Measurements from ENCODE around the gene PSMD1.
"Not testable (repeated sequence)": the region's sequence is repeated elsewhere in the genome, so short reads cannot be mapped to it uniquely, and the experiment has no call there.

PSMD1 gene

DNA sequence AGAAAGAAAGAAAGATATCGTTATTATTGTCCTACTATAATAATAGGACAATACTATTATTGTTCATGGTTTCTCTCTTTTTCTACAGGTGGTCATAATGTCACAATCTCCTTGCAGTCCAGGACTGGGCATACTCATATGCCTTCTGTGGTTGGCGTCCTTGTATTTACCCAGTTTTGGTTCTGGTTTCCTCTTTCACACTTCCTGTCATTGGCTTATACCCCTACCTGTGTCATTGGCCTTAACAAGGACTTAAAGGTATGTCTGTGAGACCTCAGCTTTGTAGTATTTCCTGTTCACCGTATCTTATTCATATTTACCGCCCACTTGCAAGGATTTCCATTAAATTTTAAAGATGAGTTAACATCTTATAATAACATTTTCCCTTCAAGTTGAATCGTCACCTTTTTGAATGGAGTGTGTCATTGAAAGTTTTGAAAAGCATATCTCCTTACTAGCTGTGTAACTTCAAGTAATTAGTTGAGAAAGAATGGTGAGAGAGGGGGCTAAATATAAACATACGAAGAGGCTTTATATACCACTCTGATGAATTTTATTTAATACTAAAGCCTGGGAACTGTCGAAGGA is 104.7 kb downstream of the PSMD1 start:
- DNase-seq (ENCODE audit: low read depth): no peak

DNA sequence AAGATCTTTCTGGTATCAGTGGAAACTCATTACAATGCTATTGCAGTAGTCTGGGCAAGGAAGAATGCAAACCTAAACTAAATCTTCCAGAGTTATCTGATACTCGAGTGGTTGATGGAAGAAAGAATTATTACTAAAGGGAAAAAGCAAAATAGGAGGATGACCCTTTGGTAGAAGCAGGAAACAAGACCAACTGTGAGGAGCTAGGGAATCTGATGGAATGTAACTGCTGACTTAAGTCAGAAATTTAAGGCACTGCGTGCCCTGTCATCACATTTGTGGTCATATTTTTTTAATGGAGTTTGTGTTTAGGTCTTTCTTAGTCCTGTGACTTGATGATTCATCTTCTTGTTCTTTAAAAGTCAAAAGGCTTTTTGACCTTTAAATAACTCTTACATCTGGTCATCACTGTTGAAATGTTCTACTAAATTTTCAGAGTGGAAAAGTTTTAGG is 105.2 kb downstream of the PSMD1 start:
- no peak for DNase-seq (ENCODE audit: low read depth)

DNA sequence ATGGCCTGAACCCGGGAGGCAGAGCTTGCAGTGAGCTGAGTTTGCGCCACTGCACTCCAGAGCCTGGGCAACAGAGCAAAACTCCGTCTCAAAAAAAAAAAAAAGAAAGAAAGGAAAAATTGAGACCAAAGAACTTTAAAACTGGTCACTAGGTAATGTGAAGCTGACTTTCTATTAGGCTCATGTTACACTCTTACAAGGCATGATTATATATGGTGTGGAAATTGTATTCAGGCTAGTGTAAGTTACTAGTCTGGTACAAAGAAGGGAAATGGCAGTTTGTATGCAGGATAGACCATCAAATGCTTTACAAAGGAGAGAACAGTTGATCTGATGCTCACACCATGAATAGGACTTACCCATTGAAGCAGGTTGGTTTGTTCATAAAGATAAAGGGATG is 106.3 kb downstream of the PSMD1 start:
- no peak for DNase-seq (ENCODE audit: low read depth)

DNA sequence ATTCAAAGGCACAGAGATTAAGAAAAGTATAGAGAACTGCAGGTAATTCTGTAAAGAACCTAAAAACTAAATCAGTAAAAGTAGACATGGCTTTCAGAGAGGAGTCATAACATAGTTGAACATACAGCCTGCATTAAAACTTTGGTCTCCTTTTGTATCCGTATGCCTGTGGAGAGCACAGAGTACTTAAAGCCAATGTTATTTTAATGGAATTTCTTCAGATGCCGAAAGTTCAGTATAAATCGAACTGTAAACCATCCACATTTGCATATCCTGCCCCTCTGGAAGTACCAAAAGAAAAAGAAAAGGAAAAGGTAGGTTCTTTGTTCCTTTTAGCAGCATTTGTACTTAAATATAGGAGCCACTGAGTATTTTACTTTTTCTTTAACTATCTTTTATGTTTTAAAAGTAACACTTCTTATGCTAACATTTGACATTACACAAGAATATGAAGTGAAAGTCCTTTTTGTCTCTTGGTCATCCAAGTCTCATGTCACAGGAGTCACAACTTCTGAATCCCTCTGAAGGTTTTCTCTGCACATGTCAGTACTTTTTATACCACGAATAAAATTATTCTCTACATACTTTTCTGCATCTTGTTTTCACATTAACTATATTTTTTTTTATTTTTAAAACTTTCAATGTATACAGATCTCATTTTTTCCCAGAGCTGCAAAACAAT is 106.9 kb downstream of the PSMD1 start:
- DNase-seq (ENCODE audit: low read depth): no peak

DNA sequence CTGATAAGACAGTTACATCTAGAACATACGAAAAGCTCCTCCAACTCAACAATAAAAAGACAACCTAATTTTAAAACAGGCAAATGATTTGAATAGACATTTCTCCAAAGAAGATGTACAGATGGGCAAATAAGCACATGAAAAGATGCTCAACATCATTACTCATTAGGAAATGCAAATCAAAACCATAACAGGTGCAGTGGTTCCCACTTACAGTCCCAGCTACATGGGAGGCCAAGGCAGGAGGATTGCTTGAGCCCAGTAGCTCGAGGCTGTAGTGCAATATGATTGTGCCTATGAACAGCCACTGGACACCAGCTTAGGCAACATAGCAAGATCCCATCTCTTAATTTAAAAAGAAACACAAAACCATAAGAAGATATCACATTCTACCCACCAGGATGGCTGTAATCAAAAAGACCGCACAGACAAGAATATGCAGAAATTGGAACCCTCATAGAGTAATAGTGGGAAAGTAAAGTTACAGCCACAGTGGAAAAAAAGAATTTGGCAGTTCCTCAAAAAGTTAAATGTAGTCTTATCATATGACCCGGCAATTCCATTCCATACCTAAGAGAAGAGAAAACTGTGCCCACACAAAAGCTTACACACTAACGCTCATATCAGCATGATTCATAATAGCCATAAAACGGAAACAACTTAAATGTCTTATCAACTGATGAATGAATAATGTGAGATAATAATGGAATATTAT is 111.2 kb downstream of the PSMD1 start:
- no peak for DNase-seq (ENCODE audit: low read depth)

DNA sequence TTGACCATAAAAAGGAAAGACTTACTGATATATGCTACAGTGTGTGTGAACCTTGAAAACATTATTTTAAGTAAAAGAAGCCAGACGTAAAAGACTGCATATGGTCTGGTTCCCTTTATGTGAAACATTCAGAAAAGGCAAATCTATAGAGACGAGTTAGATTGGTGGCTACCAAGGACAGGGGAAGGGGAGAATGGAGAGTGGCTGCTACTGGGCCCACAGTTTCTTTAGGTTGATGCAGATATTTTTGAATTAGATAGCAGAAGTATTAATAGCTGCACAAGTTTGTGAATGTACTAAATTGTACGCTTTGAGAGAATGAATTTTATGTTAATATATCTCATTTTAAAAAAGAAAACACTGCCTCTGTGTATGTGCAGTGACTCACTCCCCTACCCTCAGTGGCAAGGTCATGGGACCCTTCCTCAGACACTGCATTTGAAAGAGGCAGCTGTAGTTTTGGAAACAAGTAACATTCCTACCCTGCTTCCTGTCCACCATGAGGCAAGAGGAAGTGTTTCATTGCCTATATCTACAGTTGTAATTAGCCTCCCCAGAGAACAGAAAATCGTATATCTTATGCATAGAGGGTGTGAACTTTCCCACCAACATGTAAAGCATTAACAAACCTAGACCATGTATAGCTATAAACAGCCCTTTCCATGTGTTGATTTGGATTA is 111.9 kb downstream of the PSMD1 start:
- DNase-seq (ENCODE audit: low read depth): no peak

DNA sequence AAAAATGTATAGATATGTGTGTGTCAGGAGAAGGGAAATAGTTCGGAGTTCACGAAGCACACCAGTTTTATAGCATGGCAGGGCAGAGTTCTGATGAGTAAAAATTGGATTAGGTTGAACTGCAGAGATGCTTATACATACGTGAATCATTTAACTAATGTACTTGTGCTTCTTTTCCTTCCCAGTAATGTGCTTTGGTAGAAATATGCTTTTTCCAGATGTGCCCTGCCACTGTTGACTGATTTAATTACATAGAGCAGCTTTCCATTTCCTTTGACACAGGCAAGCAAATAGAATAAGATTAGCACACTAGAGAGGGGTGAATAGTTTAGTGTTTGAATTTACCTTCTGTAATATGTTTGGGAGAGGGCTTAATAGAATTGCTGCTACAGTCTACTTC is 112.8 kb downstream of the PSMD1 start:
- DNase-seq (ENCODE audit: low read depth): no peak

DNA sequence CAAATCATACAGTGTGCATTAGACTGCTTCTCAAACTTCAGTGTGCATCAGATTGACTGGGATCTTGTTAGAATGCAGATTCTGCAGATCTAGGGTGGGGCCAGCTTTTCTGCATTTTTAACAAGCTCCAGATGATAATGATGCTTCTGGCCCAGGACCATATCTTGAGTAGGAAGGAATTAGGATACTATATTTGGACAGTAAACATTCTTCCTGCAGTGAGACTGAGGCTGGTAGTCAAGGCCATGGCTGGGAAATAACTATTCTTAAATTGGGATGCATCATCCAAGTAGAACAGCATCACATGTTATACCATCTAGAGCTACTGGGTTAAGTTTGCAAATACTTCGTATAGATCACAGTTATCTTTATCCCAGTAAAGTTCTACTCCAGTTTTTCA is 113.4 kb downstream of the PSMD1 start:
- no peak for DNase-seq (ENCODE audit: low read depth)

DNA sequence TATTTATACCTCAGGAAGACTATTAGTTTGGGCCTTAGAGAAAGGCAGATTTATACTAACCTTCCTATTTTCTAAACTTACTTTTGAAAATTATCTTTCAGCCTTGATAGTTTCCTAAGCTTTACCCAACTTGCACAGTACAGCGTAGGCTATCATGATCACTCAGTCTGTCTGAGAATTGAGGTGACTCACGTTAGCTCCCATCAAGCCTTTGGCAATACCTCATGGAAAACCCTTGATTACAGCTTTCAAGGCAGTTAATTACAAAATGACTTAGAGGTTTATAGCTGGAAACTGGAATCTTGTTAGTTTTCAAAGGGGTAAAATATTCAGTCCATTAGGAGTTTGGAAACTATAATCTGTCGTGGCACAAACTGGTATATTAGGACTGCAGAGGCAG is 115.4 kb downstream of the PSMD1 start:
- no peak for DNase-seq (ENCODE audit: low read depth)

DNA sequence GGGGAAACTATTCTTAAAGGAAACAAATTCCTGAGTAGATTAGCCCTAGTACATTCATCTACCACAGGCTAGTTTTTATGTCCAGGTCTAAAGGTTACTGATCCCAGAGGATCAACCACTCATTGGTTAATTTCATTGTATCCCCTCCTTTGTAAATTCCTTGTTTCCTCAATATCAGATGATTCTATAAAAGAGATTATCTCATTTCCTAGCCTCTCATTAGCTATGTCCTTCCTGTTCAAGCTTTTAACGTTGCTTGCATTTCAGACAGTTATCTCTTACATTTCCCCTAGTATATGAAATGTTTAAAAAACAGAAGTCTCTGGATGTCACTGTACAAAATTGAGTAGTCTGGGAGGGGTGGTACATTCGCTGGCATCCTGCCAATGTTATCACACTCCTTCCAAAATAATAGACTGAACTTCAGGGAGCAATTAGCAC is 117.6 kb downstream of the PSMD1 start:
- no peak for DNase-seq (ENCODE audit: low read depth)

DNA sequence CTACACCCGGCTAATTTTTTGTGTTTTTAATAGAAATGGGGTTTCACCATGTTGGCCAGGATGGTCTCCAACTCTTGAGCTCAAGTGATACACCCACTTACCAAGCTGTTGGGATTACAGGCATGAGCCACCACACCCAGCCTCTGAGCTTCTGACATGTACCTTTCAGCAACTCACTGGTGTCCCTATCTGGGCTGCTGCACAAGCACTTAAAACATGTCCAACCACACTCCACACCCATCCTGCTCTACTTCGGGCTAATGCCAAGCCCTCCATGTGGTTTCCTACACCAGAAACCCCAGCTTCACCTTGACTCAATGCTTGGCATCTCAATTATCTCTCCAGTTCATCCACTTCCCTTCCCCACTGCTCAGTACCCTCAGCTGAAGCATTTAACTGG is 119.4 kb downstream of the PSMD1 start:
- DNase-seq (ENCODE audit: low read depth): no peak

DNA sequence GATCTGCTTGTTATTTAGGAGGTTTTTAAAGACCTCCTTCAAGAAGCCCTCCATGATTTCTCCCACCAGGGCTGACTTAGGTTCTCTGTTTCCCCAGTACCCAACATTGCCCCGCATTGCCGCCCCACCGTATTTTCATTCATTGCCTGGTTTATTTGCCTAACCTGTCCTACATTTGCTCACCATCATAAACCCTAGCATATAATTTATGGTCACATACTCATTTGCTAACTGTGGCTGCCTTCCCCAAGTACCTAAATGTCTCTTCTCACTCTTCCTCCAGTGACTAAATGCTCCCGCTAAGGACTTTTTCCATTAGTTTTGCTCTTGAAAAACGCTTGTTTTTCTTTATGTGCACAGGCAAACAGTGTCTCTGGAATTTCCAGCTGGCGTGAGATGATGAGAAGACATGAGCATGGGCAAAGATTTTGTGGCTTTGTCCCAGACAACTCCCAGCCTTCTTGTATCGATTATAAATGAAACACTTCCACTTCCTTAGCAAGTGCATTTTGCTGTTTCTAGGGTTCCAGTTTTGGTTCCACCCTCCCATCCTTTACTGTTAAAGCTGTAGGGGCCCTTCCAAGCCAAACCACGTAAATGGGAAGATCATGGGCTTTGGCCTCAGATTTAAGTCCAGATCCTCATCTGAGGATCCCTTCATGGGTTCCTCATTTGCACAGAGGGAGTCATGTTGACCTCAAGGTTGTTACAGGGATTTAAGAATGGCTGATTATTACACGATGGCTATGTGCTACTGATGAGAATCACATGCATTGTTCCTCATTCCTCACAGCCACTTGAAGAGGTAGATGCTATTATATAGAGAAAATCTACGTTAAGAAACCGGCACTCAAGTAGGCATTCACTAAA is 120.7 kb downstream of the PSMD1 start:
- DNase-seq (ENCODE audit: low read depth): no peak

DNA sequence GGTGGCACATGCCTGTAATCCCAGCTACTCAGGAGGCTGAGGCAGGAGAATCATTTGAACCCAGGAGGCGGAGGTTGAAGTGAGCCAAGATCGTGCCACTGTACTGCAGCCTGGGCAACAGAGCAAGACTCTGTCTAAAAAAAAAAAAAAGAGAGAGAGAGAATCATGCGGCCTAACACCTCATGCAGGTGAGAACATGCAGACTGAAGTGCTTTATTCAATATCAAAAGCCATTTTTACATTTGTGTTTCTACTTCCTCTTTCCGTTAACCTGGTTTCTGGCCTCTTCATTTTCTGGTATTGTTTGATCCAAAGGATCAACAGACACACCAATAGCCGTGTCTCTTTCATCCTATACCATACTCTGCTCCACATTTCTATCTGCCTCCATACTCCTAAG is 122.1 kb downstream of the PSMD1 start:
- not testable (repeated sequence) for DNase-seq (ENCODE audit: low read depth)

DNA sequence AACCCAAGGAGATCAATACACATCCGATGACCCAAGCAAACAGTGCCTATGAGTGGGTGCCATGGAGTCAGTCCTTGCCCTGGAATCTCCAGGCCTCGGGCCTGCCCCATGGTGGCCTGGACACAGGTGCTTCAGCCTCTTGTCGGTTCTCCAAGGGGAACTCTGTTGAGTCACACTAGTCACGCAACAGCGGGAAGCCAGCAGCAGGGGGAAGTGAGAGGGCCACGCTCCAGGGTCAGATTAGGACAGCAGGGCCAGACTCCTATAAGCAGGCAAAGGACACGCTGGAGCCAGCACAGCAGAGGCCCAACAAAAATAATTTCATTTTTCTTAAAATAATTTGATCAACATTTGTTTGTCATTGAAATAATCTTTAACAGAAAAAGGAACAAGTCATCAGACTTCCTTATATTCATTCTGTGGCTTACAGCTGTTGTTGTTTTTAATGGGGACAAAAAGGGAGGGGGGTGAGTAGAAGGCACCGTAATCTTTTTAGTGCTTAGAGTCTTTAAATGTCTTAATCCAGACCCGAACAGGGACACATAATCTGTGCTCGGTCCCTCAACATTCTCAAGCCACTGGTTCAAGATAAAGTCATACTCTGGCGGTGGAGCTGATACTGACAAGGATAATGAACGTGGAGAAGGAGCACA is 125.3 kb downstream of the PSMD1 start:
- no peak for DNase-seq (ENCODE audit: low read depth)

DNA sequence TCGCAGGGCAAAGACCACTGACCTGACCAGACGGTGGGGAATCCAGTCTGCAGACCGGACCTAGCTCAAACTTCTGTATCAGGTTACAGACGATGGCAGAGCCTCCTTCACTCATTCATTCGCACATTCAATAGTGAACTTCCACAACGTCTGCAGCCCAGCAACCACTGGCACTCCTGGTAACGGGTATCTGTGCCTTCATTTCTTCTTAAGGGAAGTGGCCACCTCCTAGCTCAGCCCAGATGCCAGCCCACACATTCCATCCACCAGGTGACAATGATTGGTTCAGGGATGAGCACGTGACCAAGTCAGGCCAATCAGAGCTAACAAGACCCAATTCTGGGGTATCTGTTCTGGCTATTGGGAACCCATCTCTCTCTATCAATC is 125.8 kb downstream of the PSMD1 start:
- no peak for DNase-seq (ENCODE audit: low read depth)

DNA sequence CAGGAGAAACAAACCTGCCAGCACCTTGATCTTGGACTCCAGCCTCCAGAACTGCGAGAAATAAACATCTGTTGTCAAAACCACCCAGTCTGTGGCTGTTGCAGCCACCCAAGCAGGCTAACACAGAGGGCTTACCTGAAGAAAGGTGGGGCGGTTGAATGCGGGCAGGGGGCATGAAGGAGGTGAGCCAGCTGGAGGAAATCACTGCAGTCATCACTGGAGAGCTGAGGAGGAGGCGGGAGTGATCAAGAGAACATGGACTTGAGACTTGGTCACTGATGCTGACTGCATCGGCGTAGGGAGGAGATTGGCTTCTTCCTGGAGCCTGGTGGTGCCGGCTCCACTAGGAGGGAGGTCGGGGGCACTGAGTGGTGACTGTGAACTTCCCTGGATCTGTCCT is 127.2 kb downstream of the PSMD1 start:
- no peak for DNase-seq (ENCODE audit: low read depth)

DNA sequence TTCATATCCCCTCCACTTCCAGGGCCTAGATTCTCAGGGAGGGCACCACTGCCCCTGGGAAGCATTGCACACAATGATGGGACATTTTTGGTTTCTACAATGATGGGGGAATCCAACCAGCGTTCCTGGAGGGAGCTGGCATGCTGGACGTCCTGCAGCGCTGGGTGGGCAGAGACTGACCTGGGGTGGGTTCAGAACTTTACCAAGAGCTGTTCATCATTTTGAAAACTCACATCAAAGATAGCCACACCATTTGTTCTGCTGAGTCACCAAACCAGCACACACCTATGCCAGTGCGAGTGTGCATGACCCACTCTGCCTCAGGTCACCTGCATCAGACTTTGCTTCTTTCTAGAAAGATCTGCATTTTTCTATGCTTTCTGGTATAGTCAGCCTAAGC is 127.7 kb downstream of the PSMD1 start:
- DNase-seq (ENCODE audit: low read depth): no peak

DNA sequence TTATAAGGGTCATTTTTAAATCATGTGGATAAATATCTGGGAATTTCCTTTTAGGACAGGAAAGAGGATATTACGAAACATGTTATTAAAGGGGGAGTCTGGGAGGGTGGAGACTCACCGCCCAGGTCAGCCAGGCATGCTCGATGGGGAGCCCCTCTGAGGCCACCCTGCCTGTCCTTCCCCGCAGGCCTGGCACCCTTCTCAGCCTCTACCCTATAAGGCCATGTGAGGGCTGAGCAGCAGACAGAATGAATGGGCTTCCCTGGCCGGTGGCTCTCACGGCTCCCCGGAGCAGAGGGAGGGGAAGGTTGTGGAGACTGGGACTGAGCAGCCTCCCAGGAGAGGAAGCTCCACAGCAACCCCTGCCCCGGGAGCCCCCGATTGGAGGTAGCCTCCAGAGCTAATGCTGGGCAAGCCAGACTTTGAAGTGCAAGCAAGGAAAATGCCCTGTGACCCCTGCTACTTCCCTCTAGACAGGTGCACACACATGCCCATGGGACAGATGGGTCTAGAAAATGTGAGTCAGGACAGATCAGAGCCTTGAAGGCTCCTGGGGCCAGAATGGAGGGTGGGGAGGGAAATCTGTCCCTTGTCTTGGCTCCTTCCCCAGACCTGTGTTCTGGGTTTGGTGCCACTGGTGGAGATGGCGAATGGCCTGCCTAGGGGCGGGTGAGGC is 128.5 kb downstream of the PSMD1 start:
- DNase-seq (ENCODE audit: low read depth): no peak

DNA sequence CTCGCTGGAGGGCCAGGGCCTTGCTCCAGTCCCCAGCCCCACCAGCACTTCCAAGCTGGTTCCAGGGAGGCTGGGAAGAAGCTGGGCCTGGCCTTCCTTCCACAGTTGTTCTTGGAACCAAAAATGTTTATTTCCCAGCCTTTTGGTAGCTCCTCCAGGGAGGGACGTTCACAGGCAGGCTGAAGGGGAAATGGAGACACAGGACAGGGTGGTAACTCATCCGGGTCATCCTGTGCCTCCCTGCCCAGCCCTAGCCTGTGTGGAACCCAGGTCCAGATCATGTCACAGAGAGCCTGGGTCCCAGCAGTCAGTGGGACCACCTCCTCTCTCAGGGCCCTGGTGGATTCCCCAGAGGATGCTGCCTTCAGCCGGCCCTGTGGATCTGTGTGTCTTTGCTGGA is 129.2 kb downstream of the PSMD1 start:
- DNase-seq (ENCODE audit: low read depth): no peak

DNA sequence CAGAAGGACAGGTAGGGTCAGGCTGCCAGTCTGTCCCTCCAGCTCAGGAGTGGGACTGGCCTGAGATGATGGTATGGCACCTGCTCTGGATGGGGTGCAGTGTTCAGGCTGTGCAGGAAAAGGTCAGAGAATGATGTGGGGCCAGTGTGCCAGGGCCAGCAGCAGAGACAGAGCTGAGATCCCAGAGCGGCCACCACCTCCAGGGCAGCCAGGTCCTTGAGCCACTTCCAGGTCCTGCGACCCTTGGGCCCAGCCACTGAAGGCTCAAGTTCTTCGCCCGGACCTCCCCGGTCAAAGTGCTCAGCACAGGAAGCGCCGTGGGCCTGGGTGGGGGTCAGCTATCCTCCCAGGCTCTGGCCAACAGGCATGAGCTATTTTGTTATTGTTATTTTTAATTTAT is 129.7 kb downstream of the PSMD1 start:
- no peak for DNase-seq (ENCODE audit: low read depth)
